GM19397 (cell line): ENCODE data around the gene BMERB1.

ENCODE experiments used
- ATAC-seq: cut with Tn5 transposase; IDR thresholded peaks from one replicate; pipeline ENCODE4 v1.9.1; 2021; ENCODE audit warnings: mild to moderate bottlenecking, moderate library complexity; ENCODE audit not compliant: unreplicated experiment

The BMERB1 gene

GRCh38 chr16:15581127-15581815 lies 146.9 kb downstream of the BMERB1 start:
- ATAC-seq: no peak

GRCh38 chr16:15583526-15583925 lies 149.1 kb downstream of the BMERB1 start:
- no peak for ATAC-seq

GRCh38 chr16:15585956-15586355 lies 151.6 kb downstream of the BMERB1 start:
- ATAC-seq: no peak

- ATAC-seq: no peak
These were observed 152.3 kb downstream of the BMERB1 start for GRCh38 chr16:15586716-15587115.

- ATAC-seq: no peak
These were observed 152.9 kb downstream of the BMERB1 start for GRCh38 chr16:15587152-15587825.

GRCh38 chr16:15592324-15592723 lies 157.9 kb downstream of the BMERB1 start:
- ATAC-seq: no peak

GRCh38 chr16:15593235-15593634 lies 158.8 kb downstream of the BMERB1 start:
- ATAC-seq: no peak

- ATAC-seq: no peak
These were observed 160.4 kb downstream of the BMERB1 start for GRCh38 chr16:15594711-15595320.

- ATAC-seq: no peak
These were observed 162.7 kb downstream of the BMERB1 start for GRCh38 chr16:15597135-15597534.

GRCh38 chr16:15597822-15598647 lies 163.6 kb downstream of the BMERB1 start:
- ATAC-seq: no peak

- no peak for ATAC-seq
These were observed 164.3 kb downstream of the BMERB1 start for GRCh38 chr16:15598648-15599190.

- ATAC-seq: no peak
These were observed 165.1 kb downstream of the BMERB1 start for GRCh38 chr16:15599303-15600070.

- no peak for ATAC-seq
These were observed 167.0 kb downstream of the BMERB1 start for GRCh38 chr16:15601212-15601879.

- no peak for ATAC-seq
These were observed 168.1 kb downstream of the BMERB1 start for GRCh38 chr16:15602285-15603044.

- no peak for ATAC-seq
These were observed 170.4 kb downstream of the BMERB1 start for GRCh38 chr16:15604460-15605440.

GRCh38 chr16:15605839-15606517 lies 171.6 kb downstream of the BMERB1 start:
- ATAC-seq: no peak

GRCh38 chr16:15606518-15607220 lies 172.3 kb downstream of the BMERB1 start:
- ATAC-seq: no peak
